ENCODE data around the gene GNA12. TPM values are rescaled to one million over a fixed set of nuclear protein-coding genes. Genes with fewer than 3 reads are reported as not detected.
A peak's percentile ranks its signal among the peaks of the same experiment; 100 is the strongest.

The GNA12 gene
- total RNA-seq, 1 experiment from 2014 or later, result 15.0 TPM

- Histone ChIP-seq H3K9ac (ENCODE audit: low read length) (no peak overlapping the region), H3F3A (ENCODE audit: low read length, unreplicated experiment) (no peaks in the 10 kb centered on the region), H3K79me2 (ENCODE audit: low read length) (no peaks in the 10 kb centered on the region), H3K27ac (ENCODE audit: low read length) (no peak overlapping the region), H3K4me3 (ENCODE audit: low read length) (no peak overlapping the region), H3K27me3 (ENCODE audit: low read length) (no peaks in the 10 kb centered on the region), H3K4me1 (ENCODE audit: insufficient read depth, low read length) (no peaks in the 10 kb centered on the region), H3K9me2 (replicated peaks; ENCODE audit: low read length) (no peaks in the 10 kb centered on the region), H4K20me1 (ENCODE audit: low read length) (no peaks in the 10 kb centered on the region), H3K36me3 (ENCODE audit: low read depth, low read length) (no peaks in the 10 kb centered on the region), H3K9me3 (ENCODE audit: low read length) (no peaks in the 10 kb centered on the region), H3K4me2 (ENCODE audit: low read length) (no peak overlapping the region), H2AFZ (ENCODE audit: low read length) (no peak overlapping the region)
- intact Hi-C loops (cut with micrococcal nuclease), result no loop called here
- BruUV-seq (replicated peaks), result no TSS peak
- POLR2A ChIA-PET (ENCODE audit: unreplicated experiment), result no interaction called here
- ATAC-seq (no peak), DNase-seq (no peak)
- CTCF ChIA-PET, result no interaction called here
- TF ChIP-seq EZH2phosphoT487 (IDR thresholded peaks at IDR 0.05; ENCODE audit: borderline replicate concordance, low read length) (no peak), EZH2 (IDR thresholded peaks at IDR 0.05; ENCODE audit: low read length, unreplicated experiment) (no peak)
- TF ChIP-seq, protein P1, sequence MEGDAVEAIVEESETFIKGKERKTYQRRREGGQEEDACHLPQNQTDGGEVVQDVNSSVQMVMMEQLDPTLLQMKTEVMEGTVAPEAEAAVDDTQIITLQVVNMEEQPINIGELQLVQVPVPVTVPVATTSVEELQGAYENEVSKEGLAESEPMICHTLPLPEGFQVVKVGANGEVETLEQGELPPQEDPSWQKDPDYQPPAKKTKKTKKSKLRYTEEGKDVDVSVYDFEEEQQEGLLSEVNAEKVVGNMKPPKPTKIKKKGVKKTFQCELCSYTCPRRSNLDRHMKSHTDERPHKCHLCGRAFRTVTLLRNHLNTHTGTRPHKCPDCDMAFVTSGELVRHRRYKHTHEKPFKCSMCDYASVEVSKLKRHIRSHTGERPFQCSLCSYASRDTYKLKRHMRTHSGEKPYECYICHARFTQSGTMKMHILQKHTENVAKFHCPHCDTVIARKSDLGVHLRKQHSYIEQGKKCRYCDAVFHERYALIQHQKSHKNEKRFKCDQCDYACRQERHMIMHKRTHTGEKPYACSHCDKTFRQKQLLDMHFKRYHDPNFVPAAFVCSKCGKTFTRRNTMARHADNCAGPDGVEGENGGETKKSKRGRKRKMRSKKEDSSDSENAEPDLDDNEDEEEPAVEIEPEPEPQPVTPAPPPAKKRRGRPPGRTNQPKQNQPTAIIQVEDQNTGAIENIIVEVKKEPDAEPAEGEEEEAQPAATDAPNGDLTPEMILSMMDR (conservative IDR thresholded peaks at IDR 0.05; ENCODE audit: low read depth, low read length), result no peak
These were observed 138.6 kb downstream of the GNA12 start for GRCh38 chr7:2705371-2706096.

DNA sequence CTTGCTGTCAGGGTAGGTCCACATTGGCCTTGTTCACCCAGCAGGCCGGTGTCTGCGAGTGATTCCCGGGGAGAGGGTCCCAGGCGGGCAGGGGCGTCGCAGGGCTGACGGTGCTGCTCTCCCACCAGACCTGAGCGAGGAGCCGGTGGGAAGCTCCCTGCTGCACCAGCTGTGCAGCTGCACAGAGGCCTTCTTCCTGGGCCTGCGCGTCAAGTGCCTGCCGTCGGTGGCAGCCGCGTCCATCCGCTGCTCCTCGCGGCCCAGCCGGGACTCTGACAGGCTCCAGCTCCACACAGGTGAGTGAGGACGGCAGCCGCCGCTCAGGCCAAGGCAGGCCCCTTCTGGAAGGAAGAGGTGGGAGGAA, 141.5 kb downstream of the GNA12 start:
- no peaks in the 10 kb centered on the region for H3K9me3 ChIP-seq (ENCODE audit: low read length)
- H3K27ac ChIP-seq (ENCODE audit: low read length), result no peak overlapping the region
- no peak overlapping the region for H2AFZ ChIP-seq (ENCODE audit: low read length)
- ChIA-PET CTCF (no interaction called here), POLR2A (ENCODE audit: unreplicated experiment) (no interaction called here)
- H3K79me2 ChIP-seq (ENCODE audit: low read length), result no peaks in the 10 kb centered on the region
- H4K20me1 ChIP-seq (ENCODE audit: low read length), result no peaks in the 10 kb centered on the region
- intact Hi-C loops (cut with micrococcal nuclease), result no loop called here
- H3K27me3 ChIP-seq (ENCODE audit: low read length), result no peaks in the 10 kb centered on the region
- no peak overlapping the region for H3K9ac ChIP-seq (ENCODE audit: low read length)
- no peaks in the 10 kb centered on the region for H3K4me1 ChIP-seq (ENCODE audit: insufficient read depth, low read length)
- H3K4me3 ChIP-seq (ENCODE audit: low read length), result no peak overlapping the region
- DNase-seq (no peak), ATAC-seq (no peak)
- no peaks in the 10 kb centered on the region for H3K36me3 ChIP-seq (ENCODE audit: low read depth, low read length)
- no peak for TF ChIP-seq EZH2 (IDR thresholded peaks at IDR 0.05; ENCODE audit: low read length, unreplicated experiment)
- TF ChIP-seq, protein P1 (conservative IDR thresholded peaks at IDR 0.05; ENCODE audit: low read depth, low read length), result no peak
- H3F3A ChIP-seq (ENCODE audit: low read length, unreplicated experiment), result no peaks in the 10 kb centered on the region
- H3K9me2 ChIP-seq (replicated peaks; ENCODE audit: low read length), result no peaks in the 10 kb centered on the region
- no TSS peak for BruUV-seq (replicated peaks)
- no peak overlapping the region for H3K4me2 ChIP-seq (ENCODE audit: low read length)

DNA sequence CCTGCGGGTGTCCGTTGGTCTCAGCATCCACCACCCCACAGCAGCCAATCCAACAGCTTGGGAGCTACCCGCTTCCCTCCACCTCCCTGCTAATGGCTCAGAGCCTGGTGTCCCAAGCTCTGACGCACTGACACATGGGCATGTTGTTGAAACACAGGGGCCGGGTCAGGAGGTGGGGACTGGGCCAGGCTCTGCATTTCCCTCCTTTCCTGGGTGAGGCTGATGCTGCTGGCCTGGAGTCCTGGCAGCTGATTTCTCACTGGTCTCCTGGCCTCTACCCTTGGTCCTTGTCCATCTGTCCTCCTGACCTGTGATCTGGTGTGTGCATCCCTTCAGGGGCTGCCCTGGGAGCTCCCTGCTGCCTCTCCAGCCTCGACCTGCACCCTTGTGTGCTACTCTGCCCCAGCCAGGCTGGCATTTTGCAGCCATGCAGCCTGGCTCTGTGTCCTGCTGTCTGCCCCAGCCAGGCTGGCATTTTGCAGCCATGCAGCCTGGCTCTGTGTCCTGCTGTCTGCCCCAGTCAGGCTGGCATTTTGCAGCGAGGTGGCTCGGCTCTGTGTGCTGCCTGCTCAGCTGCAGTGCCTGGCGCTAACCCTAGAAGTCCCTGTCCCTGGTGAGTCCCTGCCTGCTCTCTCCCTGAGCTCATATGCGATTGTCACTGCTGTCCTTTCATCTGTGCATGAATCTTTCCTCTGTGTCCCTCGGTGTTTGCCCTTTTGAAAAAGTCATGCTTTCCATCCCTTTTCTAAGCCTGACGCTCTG, 142.1 kb downstream of the GNA12 start:
- ChIA-PET POLR2A (ENCODE audit: unreplicated experiment) (no interaction called here), CTCF (no interaction called here)
- Histone ChIP-seq H2AFZ (ENCODE audit: low read length) (no peak overlapping the region), H4K20me1 (ENCODE audit: low read length) (no peaks in the 10 kb centered on the region), H3K36me3 (ENCODE audit: low read depth, low read length) (no peaks in the 10 kb centered on the region), H3K4me2 (ENCODE audit: low read length) (no peak overlapping the region), H3F3A (ENCODE audit: low read length, unreplicated experiment) (no peaks in the 10 kb centered on the region), H3K4me1 (ENCODE audit: insufficient read depth, low read length) (no peaks in the 10 kb centered on the region), H3K27me3 (ENCODE audit: low read length) (no peaks in the 10 kb centered on the region), H3K9me2 (replicated peaks; ENCODE audit: low read length) (no peaks in the 10 kb centered on the region), H3K79me2 (ENCODE audit: low read length) (no peaks in the 10 kb centered on the region), H3K4me3 (ENCODE audit: low read length) (no peak overlapping the region), H3K27ac (ENCODE audit: low read length) (no peak overlapping the region), H3K9ac (ENCODE audit: low read length) (no peak overlapping the region), H3K9me3 (ENCODE audit: low read length) (no peaks in the 10 kb centered on the region)
- peak; percentile 23 for ATAC-seq
- DNase-seq, result no peak
- intact Hi-C loops (cut with micrococcal nuclease), result no loop called here
- TF ChIP-seq EZH2phosphoT487 (IDR thresholded peaks at IDR 0.05; ENCODE audit: borderline replicate concordance, low read length), result no peak
- TF ChIP-seq, protein P1 (conservative IDR thresholded peaks at IDR 0.05; ENCODE audit: low read depth, low read length), result no peak
- no peak for TF ChIP-seq EZH2 (IDR thresholded peaks at IDR 0.05; ENCODE audit: low read length, unreplicated experiment)
- no TSS peak for BruUV-seq (replicated peaks)

All from PC-3 (cell line).